Suppressor macrophage treated with lipopolysaccharide for 4 hours (primary cell): Measurements from ENCODE around the gene USP20.
"Not testable (repeated sequence)": the region's sequence is repeated elsewhere in the genome, so short reads cannot be mapped to it uniquely, and the experiment has no call there.

Source experiments
- DNase-seq: peaks from one replicate; pipeline ENCODE4 v3.0.0-alpha.2; 2020

The USP20 gene

GRCh38 chr9:129890718-129891299, 55.6 kb downstream of the USP20 start:
- DNase-seq: not testable (repeated sequence)

DNA sequence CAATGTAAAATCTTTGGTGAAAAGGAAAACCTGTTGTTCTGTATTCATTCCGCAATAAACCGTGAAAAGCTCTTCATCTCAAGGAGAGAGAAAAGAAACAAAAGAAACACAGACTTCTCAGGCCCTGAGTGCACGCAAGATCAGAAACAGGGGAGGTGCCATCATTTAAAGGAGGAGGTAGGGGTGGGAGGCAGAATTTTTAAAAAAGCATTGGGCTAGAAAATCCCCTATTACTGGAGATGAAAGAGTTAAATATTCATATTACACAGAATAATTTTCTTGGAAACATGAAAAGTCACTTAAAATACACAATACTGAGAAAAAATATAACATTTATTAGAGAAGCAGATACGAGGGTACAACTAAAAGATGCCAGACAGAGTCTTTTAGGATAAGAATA, 56.3 kb downstream of the USP20 start:
- DNase-seq: no peak

GRCh38 chr9:129894120-129894823, 59.0 kb downstream of the USP20 start:
- no peak for DNase-seq

DNA sequence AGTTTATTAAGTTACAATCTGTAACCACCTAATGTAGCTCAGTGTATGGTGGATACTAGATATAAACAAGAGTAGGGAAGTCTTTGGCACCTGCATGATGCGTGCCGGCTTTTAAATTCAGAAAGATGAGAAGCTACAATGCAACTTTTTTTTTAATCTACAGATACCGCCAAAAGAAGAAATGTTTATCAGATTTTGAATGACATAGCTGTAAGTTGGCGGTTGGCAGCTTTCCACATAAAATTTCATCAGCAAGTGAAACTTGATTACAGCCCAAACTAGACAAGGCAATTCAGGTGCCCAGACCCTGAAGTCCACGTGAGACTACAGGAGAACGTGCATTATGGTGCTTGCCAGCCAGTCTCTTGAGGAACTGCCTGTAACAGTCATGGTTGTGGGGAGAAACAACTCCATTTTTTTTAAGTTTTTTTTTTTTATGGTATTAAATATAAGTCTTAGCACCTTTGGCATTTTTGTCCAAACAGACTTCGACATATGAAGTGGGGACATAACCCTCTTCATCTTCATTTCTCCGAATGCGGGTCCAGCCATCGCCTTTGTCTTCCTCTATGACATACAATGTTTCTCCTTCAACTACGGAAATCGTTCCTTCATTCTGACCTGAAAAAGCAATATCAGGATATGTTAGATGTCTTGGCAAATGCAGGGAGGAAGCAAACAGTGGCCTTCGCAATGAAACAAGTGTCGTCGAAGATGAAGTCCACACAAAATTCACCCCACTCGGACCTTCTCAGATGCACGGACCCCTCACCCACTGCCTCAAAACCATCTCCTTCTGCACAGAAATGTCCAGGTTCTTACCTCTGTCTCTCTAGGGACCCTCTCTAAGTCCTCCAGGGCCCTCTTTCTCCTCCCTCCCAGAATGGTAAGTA, 60.4 kb downstream of the USP20 start:
- DNase-seq: no peak

GRCh38 chr9:129897263-129897662, 62.0 kb downstream of the USP20 start:
- no peak for DNase-seq

DNA sequence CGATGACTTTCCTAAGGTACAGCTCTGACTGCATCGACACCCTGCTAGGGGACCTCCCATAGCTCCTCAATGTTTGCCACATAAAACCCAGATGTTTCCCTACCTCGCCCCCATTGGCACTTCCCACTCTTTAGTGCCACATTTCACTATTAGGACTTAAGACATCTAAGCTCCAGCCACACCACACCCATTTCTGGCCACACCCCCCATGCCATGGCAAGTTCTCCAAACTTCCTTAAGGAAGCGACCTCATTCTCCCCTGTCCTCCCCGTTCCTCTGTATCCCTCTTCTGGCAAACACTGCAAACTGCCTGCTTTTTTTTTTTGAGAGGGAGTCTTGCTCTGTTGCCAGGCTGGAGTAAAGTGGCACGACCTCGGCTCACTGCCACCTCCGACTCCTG, 62.9 kb downstream of the USP20 start:
- DNase-seq: peak; percentile 71

GRCh38 chr9:129899620-129900019, 64.4 kb downstream of the USP20 start:
- DNase-seq: no peak

DNA sequence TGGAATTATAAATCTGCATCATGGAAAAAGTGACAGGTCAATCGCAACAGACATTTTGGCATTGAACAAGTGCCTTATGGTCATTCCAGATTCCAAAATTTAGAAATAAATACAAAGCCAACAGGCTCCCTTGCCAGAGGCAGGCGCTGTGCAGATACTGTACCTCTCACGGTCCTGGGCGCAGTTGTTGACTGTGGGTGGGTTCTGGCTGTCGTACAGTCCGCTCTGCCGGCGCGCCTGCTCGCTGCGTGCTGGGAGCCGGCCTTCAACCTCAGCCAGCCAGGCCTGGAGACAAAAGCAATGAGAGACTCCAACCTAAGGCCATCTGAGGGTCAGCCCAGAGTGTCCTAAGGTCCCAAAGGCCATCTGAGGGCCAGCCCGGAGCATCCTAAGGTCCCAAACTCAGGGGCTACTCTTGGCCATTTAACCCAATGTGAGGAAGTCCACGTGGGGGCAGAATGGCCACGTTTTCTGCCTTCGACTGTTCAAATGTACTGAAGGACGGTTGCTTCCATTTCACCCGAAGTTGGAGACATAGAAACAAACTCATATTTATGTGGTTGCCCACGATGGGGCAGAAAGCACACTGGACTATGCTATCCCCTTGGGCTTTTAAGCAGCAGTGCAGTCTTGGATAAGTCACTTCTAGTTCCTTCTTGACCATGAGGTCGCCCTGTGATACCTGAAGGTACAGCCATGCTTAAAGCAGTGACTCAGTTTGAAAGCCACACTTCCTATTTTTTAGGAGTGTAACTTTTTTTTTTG, 65.2 kb downstream of the USP20 start:
- peak; percentile 73 for DNase-seq

GRCh38 chr9:129901993-129902739, 66.9 kb downstream of the USP20 start:
- DNase-seq: no peak

- DNase-seq: no peak
Measured at GRCh38 chr9:129902740-129903134, 67.5 kb downstream of the USP20 start.

DNA sequence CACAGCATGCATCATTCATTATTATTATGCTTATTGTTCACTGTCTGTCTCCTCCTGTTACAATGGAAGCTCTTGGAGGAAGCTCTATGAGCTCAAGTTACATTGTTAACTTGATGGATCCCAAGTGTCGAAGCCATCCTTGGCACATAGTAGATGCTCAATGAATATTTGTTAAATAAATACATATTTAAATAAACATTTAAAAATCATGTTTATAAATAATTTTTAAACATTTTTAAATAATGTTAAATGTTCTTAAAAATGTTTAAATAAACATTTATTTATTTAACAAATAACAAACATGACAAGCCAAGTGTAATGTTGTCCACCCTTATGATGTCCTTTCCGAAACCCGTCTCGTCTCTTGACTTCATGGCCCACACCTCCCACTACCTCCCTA, 69.5 kb downstream of the USP20 start:
- DNase-seq: no peak

GRCh38 chr9:129906298-129906697, 71.0 kb downstream of the USP20 start:
- DNase-seq: peak; percentile 70

- DNase-seq: no peak
Measured at GRCh38 chr9:129907201-129907600, 71.9 kb downstream of the USP20 start.

DNA sequence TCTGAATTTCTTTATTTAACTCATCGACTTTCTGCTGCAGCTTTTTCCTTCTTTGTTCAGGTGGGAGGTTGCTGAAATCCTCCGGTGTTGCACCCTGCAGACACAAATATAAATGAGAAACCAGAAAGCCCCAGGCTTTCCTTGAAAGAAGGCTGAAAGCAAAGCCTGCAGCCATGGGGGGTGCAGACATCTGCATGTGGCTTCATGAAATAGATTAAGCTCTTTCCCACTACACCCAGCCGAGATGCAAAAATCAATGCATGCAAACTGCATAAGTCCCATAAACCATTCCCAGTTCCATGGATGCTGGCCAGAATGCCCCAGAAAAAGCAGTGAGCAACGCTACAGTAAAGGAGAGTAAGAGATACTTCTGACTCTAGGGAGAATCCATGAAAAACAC, 73.6 kb downstream of the USP20 start:
- no peak for DNase-seq

- DNase-seq: no peak
Measured at GRCh38 chr9:129909851-129910250, 74.6 kb downstream of the USP20 start.

- DNase-seq: peak; percentile 92
Measured at GRCh38 chr9:129910628-129911567, 75.6 kb downstream of the USP20 start.

GRCh38 chr9:129914051-129914450, 78.8 kb downstream of the USP20 start:
- no peak for DNase-seq

DNA sequence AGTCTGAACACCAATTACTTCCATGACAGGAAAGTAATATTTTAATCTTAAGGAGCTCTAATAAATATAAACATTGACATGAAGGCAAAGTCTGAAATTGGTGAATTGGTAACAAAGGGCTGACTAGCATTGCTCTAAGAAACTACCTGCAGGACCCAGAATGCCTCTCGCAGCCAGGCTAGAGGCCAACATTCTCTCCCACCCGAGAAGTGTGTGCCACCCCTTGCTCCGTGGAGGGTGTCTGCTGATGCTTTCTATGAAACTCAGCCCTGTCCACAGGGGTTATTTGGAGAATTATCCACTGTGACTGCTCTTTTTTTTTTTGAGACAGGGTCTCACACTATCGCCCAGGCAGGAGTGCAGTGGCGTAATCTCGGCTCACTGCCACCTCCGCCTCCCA, 81.4 kb downstream of the USP20 start:
- DNase-seq: no peak

GRCh38 chr9:129918296-129918950, 83.2 kb downstream of the USP20 start:
- no peak for DNase-seq

DNA sequence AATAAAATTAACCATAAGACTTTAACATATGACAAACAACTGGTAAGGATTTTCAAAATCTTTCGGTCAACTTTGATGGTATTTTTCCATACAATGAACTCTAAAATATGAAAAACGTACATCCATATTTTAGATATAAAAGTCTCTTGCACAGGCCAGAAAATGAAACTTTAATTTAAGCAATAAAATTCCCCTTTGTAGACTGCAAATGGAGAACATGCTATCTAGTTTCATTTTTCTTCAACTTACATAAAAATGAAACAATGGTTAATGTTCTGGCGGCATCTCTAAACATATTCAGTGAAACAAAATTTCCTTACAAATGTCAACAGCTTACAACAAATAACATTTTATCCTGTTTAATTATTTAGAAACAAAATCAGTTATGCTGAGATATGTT, 84.0 kb downstream of the USP20 start:
- DNase-seq: peak; percentile 40

- DNase-seq: peak; percentile 89
Measured at GRCh38 chr9:129919841-129920240, 84.6 kb downstream of the USP20 start.
